GM18858 (cell line): ENCODE data around the gene CDC42EP5.
A peak's percentile ranks its signal among the peaks of the same experiment; 100 is the strongest.
"Not testable (repeated sequence)": the region's sequence is repeated elsewhere in the genome, so short reads cannot be mapped to it uniquely, and the experiment has no call there.

ENCODE experiments used
- ATAC-seq: cut with Tn5 transposase; IDR thresholded peaks from one replicate; pipeline ENCODE4 v1.9.1; 2021; ENCODE audit not compliant: unreplicated experiment

The CDC42EP5 gene

GRCh38 chr19:54489766-54490165 lies 16.7 kb upstream of the CDC42EP5 start:
- ATAC-seq, result no peak

DNA sequence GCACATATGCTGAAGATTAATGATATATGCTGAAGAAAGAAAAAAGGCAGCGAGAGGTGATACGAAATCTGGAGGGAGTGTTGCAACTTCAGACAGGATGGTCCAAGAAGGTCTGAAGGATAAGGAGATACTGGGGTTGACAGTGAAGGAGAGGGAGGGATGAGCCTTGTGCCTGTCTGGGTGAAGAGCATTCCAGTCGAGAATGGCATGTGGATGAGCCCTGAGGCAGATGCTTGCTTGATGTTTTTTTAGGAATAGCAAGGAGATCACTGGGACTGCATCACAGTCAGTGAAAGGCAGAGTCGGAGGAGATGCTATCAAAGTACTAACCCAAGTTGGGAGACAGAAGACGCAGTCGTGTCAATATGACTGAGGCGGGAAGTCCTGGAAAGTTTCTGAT lies 16.2 kb upstream of the CDC42EP5 start:
- ATAC-seq, result no peak

- ATAC-seq, result no peak
Measured at GRCh38 chr19:54485851-54486250, 12.8 kb upstream of the CDC42EP5 start.

- ATAC-seq, result no peak
Measured at GRCh38 chr19:54484451-54484850, 11.4 kb upstream of the CDC42EP5 start.

- no peak for ATAC-seq
Measured at GRCh38 chr19:54482889-54483288, 9.8 kb upstream of the CDC42EP5 start.

DNA sequence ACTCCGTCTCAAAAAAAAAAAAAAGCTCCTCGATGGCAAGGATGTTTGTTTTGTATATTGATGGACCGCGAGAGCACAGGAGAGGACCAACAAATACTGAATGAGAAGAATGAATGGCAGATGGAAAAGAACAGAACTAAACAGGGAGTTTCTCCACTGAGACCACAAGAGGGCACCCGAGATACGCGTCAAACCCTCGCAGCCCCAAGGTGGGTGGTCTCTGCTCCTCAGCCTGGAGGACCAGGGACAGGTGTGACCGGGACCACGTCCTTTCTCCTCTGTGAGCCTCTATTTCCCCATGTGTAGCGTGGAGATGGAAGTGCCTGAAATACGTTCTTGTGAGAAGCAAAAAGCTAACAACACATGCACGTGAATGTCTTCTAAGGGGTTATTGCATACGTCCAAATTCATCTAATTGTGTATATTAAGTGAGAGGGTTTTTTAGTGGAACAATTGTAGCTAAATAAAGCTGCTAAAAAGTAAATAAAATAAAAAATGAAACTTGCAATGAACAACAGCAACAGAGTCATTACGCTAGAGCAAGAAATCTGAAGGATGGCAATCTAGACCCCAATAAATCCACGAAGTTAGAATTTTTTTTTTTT lies 8.3 kb upstream of the CDC42EP5 start:
- no peak for ATAC-seq

DNA sequence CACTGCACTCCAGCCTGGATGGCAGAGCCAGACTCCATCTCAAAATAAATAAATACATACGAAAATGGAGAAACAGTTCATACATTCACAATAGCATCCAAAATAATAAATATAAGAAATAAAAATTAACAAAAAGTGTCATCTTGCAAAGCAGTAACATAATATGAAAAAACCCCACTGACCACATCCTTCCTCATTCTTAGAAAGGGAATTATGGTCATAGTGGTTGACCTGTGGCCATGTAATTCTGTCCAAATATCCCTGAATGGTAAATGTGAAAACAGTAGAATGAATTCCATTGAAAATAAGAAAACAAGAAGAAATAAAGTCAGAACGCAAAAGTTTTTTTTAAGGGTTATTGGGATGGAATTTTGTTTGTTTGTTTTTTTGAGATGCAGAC lies 7.0 kb upstream of the CDC42EP5 start:
- ATAC-seq, result no peak

- no peak for ATAC-seq
Measured at GRCh38 chr19:54478677-54479266, 5.7 kb upstream of the CDC42EP5 start.

DNA sequence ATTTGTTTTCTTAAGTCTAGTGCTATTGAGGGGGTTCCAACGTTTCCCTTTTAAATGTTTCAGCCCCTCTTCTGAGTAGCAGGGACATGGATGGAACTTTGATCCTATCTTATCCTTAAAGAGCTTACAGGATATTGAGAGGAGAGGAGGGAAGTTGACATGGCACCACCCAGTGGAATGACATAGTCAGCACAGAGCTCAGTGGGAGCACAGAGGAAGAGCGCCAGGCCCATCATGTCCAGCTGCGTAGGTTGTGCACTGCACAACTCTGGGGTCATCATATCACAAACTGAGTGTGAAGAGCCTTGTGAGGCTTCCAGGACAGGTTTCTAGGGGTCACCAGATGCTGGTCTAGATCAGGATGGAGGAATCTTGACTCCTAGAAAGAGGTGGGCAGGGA lies 4.6 kb upstream of the CDC42EP5 start:
- ATAC-seq, result no peak

DNA sequence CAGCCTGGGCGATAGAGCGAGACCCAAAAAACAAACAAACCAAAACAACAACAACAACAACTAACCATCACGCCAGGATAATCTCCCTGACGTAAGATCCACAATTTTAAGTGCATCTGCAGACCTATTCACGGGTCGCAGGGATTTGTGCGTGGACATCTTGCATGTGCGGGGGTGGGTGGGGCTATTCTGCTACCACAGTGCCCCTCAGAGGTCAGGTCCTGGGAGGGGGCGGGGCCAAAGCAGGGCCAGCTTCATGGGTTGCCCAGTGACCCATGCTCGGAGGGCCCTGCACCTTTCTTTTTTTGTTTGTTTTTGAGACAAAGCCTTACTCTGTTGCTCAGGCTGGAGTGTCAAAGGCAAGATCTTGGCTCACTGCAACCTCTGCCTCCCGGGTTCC lies 2.6 kb upstream of the CDC42EP5 start:
- no peak for ATAC-seq

DNA sequence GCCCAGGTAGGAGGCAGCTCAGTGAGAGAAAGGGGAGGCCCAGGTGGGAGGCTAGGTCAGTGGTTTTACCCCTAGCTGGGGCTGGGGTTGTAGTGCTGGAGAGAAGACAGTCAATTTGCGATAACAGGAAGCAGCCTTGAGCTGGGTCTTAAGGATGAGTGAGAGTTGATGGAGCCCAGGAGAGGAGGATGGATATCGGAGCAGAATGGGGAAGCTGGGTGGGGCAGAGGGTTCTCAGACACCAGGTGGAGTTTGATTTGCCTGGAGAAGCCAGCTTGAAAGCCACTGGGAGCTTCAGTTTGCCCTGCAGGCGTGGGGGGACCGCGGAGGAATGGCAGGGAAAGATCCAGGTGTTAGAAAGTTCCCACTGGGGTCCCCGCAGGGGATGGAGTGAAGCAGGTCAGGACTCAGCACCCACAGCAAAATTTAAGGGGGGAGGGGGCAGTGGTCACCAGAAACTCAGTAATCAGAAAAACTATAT lies 836 bp upstream of the CDC42EP5 start:
- no peak for ATAC-seq

- ATAC-seq, result no peak
Measured at GRCh38 chr19:54470991-54471782, 1.9 kb downstream of the CDC42EP5 start.

- ATAC-seq, result no peak
Measured at GRCh38 chr19:54470276-54470887, 2.7 kb downstream of the CDC42EP5 start.

GRCh38 chr19:54469496-54469934 lies 3.6 kb downstream of the CDC42EP5 start:
- ATAC-seq, result no peak

- not testable (repeated sequence) for ATAC-seq
Measured at GRCh38 chr19:54466110-54466480, 7.0 kb downstream of the CDC42EP5 start.

GRCh38 chr19:54465426-54466109 lies 7.5 kb downstream of the CDC42EP5 start:
- ATAC-seq, result no peak

DNA sequence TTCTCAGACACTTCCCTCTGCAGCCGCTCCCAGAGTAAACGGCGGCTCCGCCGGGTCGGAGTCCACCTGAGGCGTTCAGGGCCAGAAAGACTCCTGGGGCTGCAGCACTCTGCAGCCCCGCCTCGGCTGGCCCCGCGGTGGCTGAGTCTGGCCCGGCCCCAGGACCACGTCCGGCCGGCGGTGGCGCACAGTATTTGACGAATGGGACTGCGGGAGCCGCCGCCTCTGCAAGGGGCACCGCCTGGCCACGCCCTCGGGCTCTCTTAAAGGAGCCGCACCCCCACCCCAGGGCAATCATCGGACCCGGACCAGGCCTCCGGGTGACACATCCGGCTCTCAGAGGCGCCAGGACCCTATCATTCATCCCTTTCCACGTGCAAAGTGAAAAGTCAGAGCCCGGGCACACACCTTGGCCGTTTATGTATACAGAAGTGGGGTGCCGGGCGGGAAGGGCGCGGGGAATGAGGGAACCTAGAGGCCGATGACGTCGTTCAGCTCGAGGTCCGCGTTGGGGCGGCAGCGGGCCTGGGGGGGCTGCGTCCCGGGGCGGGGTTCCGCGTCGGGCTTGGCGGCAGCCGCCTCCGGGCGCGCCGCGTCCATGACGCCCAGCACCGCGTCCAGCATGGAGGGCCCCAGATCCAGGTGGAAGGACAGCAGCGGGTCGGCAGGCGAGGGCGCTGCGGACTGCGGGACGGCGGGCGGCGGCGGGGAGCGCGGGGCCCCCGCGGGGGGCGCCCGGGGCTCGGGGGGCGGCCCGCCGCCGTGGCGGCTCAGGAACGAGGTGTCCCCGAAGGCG lies 8.3 kb downstream of the CDC42EP5 start:
- ATAC-seq, result peak; percentile 34

DNA sequence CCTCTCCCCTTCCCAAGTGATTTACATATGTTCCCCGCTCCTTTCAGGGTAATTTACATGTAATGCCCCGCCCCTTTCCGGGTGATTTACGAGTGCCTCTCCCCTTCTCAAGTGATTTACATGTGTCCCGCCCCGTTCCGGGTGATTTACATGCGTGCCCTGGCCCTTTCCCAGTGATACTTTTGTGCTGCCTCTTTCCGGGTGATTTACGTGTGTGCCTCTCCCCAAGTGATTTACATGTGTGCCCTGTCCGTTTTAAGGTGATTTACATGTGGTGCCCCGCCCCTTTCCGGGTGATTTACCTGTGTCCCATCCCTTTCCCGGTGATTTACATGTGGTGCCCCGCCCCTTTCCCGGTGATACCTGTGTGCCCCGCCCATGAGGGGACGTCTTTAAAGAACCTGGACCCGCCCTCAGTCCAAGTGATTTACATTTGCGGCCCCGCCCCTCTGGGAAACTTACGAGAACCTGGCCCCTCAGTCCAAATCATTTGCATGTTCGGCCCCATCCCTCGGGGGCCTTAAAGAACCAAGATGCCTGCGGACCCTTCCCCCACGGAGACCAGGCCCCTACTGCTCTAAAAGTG lies 9.0 kb downstream of the CDC42EP5 start:
- peak; percentile 31 for ATAC-seq

GRCh38 chr19:54463531-54464043 lies 9.5 kb downstream of the CDC42EP5 start, which contains the start of gene LENG9:
TSS of gene LENG9 (minus strand) at chr19:54463778. CDS start at chr19:54463526, 252 bp downstream.
- peak; percentile 35 for ATAC-seq
